ENCODE results near the gene CENPN. TPM values are rescaled to one million over a fixed set of nuclear protein-coding genes. Genes with fewer than 3 reads are reported as not detected.

CENPN gene
- total and polyA plus RNA-seq, 2 of the 13 experiments (the other 11 are each of a cell fraction or from before 2014, with no cell fraction given) = 29.7 to 129 TPM

GRCh38 chr16:81006211-81006812 is 702 bp upstream of the CENPN start (continued):
- TF ChIP-seq THRA (CRISPR knock-in tag; IDR thresholded peaks at IDR 0.05; ENCODE audit: borderline replicate concordance) = peak; percentile 50
- no peak for TF ChIP-seq SNAI1 (CRISPR knock-in tag; IDR thresholded peaks at IDR 0.05; ENCODE audit: borderline replicate concordance)
- TF ChIP-seq ZNF550 (CRISPR knock-in tag; IDR thresholded peaks at IDR 0.05; ENCODE audit: borderline replicate concordance) = no peak
- TF ChIP-seq, protein P1, sequence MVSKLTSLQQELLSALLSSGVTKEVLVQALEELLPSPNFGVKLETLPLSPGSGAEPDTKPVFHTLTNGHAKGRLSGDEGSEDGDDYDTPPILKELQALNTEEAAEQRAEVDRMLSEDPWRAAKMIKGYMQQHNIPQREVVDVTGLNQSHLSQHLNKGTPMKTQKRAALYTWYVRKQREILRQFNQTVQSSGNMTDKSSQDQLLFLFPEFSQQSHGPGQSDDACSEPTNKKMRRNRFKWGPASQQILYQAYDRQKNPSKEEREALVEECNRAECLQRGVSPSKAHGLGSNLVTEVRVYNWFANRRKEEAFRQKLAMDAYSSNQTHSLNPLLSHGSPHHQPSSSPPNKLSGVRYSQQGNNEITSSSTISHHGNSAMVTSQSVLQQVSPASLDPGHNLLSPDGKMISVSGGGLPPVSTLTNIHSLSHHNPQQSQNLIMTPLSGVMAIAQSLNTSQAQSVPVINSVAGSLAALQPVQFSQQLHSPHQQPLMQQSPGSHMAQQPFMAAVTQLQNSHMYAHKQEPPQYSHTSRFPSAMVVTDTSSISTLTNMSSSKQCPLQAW (CRISPR knock-in tag; IDR thresholded peaks at IDR 0.05) = no peak
- TF ChIP-seq ZNF44 (CRISPR knock-in tag; IDR thresholded peaks at IDR 0.05) = no peak; the same call in 1 of the 2 replicates
- no peak for TF ChIP-seq SMAD3 (CRISPR knock-in tag; IDR thresholded peaks at IDR 0.05)
- TF ChIP-seq HMG20B (CRISPR knock-in tag; conservative IDR thresholded peaks at IDR 0.05) = 0 out of 2 replicates have a peak, but pooled peaks have one; percentile 24
- TF ChIP-seq, protein P2, sequence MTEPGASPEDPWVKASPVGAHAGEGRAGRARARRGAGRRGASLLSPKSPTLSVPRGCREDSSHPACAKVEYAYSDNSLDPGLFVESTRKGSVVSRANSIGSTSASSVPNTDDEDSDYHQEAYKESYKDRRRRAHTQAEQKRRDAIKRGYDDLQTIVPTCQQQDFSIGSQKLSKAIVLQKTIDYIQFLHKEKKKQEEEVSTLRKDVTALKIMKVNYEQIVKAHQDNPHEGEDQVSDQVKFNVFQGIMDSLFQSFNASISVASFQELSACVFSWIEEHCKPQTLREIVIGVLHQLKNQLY (CRISPR knock-in tag; IDR thresholded peaks at IDR 0.05) = no peak
- no peak for TF ChIP-seq EZH2 (conservative IDR thresholded peaks at IDR 0.05; ENCODE audit: low read depth, low read length)
- TF ChIP-seq MLLT10 (CRISPR knock-in tag; IDR thresholded peaks at IDR 0.05) = no peak
- TF ChIP-seq ZMYM2 (CRISPR knock-in tag; IDR thresholded peaks at IDR 0.05) = no peak
- TF ChIP-seq, protein P3, sequence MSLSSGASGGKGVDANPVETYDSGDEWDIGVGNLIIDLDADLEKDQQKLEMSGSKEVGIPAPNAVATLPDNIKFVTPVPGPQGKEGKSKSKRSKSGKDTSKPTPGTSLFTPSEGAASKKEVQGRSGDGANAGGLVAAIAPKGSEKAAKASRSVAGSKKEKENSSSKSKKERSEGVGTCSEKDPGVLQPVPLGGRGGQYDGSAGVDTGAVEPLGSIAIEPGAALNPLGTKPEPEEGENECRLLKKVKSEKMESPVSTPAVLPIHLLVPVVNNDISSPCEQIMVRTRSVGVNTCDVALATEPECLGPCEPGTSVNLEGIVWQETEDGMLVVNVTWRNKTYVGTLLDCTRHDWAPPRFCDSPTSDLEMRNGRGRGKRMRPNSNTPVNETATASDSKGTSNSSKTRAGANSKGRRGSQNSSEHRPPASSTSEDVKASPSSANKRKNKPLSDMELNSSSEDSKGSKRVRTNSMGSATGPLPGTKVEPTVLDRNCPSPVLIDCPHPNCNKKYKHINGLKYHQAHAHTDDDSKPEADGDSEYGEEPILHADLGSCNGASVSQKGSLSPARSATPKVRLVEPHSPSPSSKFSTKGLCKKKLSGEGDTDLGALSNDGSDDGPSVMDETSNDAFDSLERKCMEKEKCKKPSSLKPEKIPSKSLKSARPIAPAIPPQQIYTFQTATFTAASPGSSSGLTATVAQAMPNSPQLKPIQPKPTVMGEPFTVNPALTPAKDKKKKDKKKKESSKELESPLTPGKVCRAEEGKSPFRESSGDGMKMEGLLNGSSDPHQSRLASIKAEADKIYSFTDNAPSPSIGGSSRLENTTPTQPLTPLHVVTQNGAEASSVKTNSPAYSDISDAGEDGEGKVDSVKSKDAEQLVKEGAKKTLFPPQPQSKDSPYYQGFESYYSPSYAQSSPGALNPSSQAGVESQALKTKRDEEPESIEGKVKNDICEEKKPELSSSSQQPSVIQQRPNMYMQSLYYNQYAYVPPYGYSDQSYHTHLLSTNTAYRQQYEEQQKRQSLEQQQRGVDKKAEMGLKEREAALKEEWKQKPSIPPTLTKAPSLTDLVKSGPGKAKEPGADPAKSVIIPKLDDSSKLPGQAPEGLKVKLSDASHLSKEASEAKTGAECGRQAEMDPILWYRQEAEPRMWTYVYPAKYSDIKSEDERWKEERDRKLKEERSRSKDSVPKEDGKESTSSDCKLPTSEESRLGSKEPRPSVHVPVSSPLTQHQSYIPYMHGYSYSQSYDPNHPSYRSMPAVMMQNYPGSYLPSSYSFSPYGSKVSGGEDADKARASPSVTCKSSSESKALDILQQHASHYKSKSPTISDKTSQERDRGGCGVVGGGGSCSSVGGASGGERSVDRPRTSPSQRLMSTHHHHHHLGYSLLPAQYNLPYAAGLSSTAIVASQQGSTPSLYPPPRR (CRISPR knock-in tag; IDR thresholded peaks at IDR 0.05; ENCODE audit: borderline replicate concordance) = no peak
- no peak for TF ChIP-seq ZFP41 (CRISPR knock-in tag; IDR thresholded peaks at IDR 0.05; ENCODE audit: borderline replicate concordance)
- no peak for TF ChIP-seq JUN (CRISPR knock-in tag; IDR thresholded peaks at IDR 0.05)
- no peak for TF ChIP-seq ZNF510 (CRISPR knock-in tag; IDR thresholded peaks at IDR 0.05; ENCODE audit: low read depth)
- TF ChIP-seq, protein P4, sequence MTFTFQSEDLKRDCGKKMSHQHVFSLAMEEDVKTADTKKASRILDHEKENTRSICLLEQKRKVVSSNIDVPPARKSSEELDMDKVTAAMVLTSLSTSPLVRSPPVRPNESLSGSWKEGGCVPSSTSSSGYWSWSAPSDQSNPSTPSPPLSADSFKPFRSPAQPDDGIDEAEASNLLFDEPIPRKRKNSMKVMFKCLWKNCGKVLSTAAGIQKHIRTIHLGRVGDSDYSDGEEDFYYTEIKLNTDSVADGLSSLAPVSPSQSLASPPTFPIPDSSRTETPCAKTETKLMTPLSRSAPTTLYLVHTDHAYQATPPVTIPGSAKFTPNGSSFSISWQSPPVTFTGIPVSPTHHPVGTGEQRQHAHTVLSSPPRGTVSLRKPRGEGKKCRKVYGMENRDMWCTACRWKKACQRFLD (CRISPR knock-in tag; IDR thresholded peaks at IDR 0.05; ENCODE audit: borderline replicate concordance) = no peak; the same call in 1 of the 2 replicates
- no peak for TF ChIP-seq CREBL2 (CRISPR knock-in tag; IDR thresholded peaks at IDR 0.05; ENCODE audit: borderline replicate concordance)
- TF ChIP-seq ZNF253 (CRISPR knock-in tag; IDR thresholded peaks at IDR 0.05; ENCODE audit: borderline replicate concordance) = no peak; the same call in 1 of the 2 replicates

All from HepG2 (cell line).